HG03175 (cell line): Measurements from ENCODE around the gene PCGF1.

ENCODE experiments used
- ATAC-seq: cut with Tn5 transposase; IDR thresholded peaks from one replicate; pipeline ENCODE4 v1.9.1; 2021; ENCODE audit warnings: mild to moderate bottlenecking, moderate library complexity; ENCODE audit not compliant: unreplicated experiment

PCGF1 gene

GRCh38 chr2:74537140-74537539 is 29.6 kb upstream of the PCGF1 start:
- no peak for ATAC-seq

DNA sequence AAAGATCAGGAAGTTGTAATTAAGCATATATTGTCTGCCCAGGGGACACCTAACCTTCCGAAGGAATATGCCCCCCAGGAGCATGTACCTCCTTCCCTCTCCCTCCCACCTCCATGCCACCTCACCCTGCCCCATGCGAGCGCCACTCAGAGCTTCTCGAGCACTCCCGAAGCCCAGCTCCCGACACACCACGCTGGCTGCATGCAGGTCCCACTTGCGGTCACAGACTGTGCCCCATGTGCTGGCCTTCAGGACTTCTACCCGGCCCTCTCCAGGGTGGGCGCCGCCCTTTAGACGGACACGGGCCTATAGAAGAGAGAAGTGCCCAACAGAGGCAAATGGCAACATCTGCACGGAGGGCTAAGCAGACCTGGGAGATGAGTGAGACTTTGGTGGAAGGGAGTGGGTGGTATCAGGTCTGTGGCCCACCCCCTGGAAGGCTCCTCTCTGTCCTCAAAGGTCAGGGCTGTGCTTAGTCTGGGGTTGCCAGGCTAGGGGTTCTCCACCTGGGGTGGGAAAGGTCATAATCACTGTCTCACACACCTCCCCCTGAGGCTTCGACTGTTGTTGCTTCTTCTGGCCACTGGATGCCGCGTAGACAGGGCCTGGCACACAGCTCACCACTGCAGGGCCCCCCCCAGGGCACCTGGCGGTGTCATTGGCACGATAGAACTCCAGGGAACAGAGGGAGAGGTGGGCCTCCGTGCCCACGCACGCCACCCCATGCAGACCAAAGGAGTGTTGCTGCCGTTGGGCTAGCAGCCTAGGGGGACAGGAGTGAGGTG is 28.9 kb upstream of the PCGF1 start:
- no peak for ATAC-seq

DNA sequence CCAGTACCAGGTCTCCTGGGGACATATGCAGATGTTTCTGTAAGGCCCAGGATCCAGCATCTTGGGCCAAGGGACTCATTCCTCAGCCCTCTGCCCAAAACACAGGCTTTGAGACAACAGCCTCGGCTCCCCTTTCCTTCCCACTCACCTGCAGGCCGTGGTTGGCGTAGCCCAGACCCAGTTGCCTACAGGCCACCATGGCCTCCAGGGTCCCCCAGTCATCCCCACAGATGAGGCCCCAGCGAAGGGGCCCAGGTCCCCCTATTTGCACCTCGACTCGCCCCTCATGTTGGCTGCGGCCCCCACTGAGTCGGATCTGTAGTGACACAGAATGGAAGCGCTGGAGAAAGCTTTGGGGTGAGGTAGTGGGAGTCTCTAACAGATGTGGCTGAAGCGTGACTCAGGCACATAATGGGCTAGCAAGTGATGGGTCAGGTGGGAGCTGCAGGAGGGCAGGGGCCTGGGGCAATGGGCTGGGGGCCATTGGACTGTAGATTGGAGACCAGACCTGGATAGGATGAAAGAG is 28.0 kb upstream of the PCGF1 start:
- no peak for ATAC-seq

GRCh38 chr2:74534411-74534810 is 26.9 kb upstream of the PCGF1 start:
- no peak for ATAC-seq

GRCh38 chr2:74533464-74533863 is 26.0 kb upstream of the PCGF1 start:
- no peak for ATAC-seq

DNA sequence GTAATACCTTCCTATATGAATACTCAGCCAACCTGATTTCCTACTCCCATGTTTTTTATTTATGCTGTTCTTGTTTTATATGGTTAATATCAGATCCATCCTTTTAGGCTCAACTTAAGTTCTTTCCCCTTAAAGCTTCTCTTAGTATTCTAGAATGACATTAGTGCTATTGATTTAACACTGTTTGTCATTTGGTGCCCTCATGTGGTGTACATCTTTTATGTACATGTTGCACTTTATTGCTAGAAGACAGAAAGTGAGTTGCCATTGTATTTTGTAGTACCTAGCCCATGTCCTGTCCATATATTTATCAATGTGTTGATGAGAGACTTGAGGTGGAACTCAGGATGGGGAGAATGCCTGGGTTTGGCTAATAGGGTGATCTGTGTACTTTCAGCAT is 24.7 kb upstream of the PCGF1 start:
- ATAC-seq, result no peak

DNA sequence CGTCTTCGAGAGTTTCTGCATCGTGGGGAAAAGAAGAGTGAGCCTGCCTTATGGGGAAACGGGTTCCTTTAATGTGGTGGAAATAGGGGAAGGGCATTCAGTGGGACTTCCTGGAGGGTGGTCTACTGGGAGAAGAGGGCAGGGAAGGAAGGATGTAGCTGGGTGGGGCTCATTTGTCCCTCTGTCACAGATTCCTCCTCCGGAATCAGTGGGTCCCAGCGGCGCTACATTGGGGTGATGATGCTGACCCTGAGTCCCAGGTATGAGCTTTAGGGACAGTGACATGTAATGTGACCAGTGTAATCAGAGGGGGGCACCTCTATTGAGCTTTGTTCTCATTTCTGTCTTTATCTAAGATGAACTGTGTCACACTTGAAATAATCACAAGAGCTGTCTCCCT is 24.2 kb upstream of the PCGF1 start:
- no peak for ATAC-seq

DNA sequence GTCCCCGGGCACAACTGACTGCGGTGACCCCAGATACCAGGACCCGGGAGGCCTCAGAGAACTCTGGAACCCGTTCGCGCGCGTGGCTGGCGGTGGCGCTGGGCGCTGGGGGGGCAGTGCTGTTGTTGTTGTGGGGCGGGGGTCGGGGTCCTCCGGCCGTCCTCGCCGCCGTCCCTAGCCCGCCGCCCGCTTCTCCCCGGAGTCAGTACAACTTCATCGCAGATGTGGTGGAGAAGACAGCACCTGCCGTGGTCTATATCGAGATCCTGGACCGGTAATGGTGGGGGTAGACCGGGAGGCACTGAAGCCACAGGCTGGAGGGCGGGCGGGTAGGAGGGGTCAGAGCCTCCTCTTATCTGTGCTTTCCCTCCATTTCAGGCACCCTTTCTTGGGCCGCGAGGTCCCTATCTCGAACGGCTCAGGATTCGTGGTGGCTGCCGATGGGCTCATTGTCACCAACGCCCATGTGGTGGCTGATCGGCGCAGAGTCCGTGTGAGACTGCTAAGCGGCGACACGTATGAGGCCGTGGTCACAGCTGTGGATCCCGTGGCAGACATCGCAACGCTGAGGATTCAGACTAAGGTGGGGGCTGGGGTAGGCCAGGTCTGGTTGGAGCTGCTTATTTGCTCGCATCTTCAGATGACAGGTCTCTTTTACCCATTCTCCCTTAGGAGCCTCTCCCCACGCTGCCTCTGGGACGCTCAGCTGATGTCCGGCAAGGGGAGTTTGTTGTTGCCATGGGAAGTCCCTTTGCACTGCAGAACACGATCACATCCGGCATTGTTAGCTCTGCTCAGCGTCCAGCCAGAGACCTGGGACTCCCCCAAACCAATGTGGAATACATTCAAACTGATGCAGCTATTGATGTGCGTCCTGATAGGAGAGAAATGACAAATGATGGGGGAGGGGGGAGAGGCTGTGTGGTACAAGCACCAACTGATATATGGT is 23.0 kb upstream of the PCGF1 start:
- ATAC-seq, result peak; percentile 27

GRCh38 chr2:74529357-74530238 is 22.1 kb upstream of the PCGF1 start, which contains the start of the genes AUP1 and HTRA2:
Gene AUP1 (minus strand): TSS chr2:74529706. CDS start chr2:74529629, 77 bp downstream.
Gene HTRA2 (plus strand): TSS chr2:74529933. CDS start chr2:74530007, 74 bp downstream.
- peak; percentile 83 for ATAC-seq

- peak; percentile 7 for ATAC-seq
Measured at GRCh38 chr2:74528600-74529356, 21.3 kb upstream of the PCGF1 start.

DNA sequence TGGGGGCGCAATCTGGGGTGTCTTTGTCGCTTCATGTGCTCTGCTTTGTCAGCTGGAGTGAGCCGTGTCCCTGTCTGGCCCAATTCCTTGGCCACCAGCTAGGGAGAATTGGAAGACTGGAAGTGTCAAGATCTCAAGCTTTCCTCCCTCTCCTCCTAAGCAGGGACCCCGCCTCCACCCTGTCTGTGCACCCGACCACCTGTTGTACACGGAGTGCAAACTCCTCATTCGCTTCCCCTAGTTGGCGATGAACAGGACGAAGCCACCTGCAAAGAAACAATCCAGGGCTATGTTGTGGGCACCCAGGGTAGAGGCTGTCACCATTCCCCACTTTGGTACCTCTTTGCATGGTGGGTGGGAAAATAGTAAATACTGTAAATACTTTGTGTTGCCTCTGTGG is 20.2 kb upstream of the PCGF1 start:
- no peak for ATAC-seq

- no peak for ATAC-seq
Measured at GRCh38 chr2:74526649-74527230, 19.2 kb upstream of the PCGF1 start.

GRCh38 chr2:74525717-74526648 is 18.5 kb upstream of the PCGF1 start, which contains the start of gene DQX1:
Gene DQX1 (minus strand): TSS chr2:74526231. CDS start chr2:74525729, 502 bp downstream.
- ATAC-seq, result no peak

DNA sequence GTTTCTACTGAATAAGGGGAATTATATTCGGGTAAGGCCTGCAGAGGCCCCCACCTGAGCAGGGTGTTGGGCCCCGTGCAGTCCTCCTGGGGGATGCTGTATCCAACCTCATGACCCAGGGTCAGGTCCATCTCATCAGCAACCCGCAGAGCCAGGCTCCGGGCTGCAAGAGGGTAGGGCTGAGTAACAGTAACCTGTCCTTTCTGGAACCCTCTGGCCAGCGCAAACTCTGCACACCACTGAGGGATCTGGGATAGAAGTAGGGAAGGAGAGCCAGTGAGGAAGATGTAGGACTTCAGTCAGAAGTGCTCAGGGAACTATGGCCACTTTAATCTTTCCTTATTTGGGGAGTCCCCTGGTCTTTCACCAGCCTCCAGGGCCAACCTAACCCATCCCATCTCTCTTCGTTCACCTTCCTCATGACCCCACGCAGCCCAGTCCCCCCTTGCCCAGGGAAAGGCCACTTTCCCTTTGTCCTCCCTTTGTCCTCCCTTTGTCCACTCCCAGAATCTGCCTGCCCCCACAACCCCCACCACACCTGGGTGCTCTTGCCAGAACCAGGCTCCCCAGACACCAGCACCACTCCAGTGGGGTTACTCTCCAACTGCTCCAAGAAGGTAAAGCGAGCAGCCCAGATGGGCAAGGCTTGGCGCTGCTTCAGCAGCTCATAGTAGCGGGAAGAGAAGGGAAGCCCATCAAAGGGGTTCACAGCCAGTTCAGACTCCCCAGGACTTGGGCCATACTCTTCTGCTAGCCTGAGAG is 17.6 kb upstream of the PCGF1 start:
- no peak for ATAC-seq

DNA sequence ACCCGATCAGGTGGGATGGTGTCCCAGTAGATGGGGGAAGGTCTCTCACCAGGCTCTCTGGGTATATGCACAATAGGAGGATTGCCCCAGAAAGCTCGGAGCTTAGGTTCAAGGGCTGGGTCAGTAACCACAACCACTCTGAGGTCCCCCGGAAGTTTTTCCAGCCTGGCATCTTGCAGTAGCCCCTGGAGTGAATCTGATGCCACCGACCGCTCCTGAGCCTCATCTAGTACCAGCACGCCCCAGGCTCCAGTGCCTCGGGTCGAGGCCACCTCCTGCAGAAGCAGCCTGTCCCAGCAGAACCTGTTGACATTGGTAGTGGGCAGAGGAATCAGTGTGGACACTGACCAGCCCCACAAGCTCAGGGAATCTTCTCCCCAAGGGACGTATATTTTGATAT is 16.5 kb upstream of the PCGF1 start:
- ATAC-seq, result no peak

DNA sequence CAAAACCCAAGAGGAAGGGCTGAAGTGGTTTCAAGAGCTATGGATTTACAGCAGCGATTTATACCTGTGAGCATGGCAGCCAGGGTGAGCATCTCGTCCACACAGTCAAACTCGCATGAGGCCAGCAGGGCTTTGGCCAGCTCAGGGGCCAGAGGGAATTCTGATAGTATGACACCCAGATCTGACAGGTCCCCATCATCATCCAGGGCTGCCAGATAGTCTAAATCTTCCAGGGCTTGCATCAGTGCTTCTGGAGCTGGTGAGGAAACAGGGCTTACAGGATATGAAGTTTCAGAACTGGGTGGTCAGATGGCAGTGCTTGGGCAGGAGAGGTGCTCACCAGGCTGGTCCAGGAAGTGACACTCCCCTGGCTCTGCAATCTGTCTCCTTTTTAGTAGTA is 15.0 kb upstream of the PCGF1 start:
- ATAC-seq, result no peak

- ATAC-seq, result no peak
Measured at GRCh38 chr2:74516650-74517049, 9.2 kb upstream of the PCGF1 start.
